GM12873 (cell line): ENCODE data around the gene ITGB2.

Source experiments
- CTCF ChIP-seq: IDR thresholded peaks from 2 replicates; pipeline ENCODE4 v1.5.1; 2012; ENCODE audit warnings: low read depth, mild to moderate bottlenecking, moderate library complexity, low read length, control low read depth; ENCODE audit not compliant: insufficient read depth; ENCODE audit errors: missing control alignments

ITGB2 gene

DNA sequence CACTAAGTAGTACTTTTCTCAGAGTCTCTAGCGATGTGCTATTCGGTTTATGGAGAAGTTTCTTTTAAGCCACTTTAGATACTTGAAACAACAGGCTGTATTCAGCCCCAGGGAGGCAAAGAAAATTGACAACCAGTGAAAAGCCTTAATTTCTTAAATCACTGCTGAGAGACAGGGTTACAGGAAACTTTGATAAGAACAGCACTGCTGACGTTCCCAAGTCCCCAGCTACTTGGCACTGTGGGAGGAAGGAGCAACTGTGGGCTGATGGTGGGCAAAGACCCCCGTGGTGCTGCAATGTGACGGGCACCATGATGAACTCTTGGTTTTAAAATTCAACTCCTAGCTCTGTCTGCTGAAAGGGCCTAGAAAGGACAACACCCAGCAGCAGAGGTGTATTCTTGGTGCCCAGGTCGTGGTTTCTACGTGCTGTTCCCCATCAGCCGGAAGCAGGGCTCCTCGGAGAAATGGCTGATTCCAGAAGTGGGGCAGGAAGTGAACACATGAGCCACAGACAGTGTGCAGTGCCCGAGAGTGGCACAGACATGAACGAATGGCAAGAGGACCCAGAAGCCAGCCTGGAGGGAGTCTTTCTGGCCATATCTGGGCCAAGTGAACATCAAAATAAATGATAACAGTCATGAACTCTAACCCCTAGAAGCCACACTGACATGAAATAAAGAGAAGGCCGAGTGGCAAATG lies 52.5 kb downstream of the ITGB2 start:
- no peak for TF ChIP-seq CTCF

- no peak for TF ChIP-seq CTCF
Observed at GRCh38 chr21:44867464-44867863, 53.2 kb downstream of the ITGB2 start.

DNA sequence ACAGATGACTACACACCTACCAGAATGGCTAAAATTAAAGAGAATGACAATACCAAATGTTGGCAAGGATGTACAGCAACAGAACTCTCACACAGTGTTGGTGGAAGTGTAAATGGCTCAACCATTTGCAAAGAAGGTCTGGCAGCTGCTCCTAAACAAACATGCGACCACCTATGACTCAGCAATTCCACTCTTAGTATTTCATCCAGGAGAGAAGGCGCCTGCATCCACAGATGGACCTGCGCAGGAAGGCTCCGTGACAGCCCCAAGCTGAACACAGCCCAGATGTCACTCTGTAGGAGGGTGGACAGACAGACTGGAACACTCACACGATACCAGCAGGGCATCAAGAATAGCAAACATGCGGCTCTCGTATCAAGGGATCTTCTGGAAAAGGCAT lies 53.9 kb downstream of the ITGB2 start:
- TF ChIP-seq CTCF, result no peak

DNA sequence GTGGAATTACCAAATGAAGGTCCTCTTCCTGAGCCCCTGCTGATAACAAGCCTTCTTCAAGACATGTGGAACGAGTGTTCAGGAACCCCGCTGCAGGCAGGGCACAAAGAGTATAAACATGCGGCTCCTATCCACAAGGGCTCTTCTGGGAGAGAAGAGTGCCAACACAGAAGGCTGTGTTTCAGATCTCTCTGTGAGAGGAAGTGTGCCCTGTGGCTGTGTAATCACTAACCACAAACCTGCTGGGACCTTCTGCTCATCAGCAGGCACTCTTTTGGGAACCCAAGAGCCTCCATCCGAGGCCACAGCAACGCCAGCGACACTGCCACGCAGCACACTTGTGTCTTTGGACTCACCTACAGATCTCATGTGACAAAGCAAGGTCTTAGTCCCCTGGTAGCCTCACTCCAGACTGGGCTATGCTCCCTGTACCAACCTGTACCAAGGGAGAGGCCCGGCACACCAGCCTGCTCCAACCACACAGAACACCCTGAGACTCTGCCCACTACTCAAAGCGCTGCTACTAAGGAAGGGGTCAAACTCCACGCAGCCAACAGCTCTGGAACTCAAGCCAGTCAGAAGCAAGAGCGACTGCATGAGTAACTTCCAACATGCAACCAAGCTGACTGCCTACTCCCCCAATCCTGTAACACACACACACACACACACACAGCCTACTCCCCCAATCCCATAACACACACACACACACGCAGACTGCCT lies 55.0 kb downstream of the ITGB2 start:
- no peak for TF ChIP-seq CTCF

DNA sequence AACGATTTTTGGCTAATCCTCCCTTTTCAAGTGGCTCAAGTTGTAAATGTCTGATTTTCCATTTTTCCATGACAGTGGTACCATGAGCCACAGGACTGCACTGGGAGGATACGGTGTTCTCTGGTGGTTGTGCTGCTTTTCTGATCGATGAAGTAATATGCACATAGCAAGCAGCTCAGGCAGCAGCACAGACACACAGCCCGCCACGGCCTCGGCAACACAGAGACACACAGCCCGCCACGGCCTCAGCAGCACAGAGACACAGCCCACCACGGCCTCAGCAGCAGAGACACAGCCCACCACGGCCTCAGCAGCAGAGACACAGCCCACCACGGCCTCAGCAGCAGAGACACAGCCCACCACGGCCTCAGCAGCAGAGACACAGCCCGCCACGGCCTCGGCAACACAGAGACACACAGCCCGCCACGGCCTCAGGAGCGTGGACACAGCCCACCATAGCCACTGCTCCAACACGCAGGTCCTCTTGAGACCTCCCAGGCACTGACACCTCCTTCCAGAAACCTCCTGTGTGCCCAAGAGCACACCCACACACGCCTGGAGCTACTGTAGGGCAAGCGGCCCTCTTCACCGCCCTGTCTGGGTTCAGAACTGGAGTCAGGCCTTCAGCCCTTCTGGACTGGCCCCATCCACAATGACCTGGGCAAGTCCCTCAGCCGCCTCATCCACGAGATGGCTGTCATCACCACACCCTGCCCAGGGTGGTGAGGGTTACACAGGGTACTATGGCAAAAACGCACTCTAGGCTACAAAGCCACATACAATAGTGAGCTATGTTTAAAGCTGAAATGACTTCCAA lies 57.6 kb downstream of the ITGB2 start:
- TF ChIP-seq CTCF, result no peak

DNA sequence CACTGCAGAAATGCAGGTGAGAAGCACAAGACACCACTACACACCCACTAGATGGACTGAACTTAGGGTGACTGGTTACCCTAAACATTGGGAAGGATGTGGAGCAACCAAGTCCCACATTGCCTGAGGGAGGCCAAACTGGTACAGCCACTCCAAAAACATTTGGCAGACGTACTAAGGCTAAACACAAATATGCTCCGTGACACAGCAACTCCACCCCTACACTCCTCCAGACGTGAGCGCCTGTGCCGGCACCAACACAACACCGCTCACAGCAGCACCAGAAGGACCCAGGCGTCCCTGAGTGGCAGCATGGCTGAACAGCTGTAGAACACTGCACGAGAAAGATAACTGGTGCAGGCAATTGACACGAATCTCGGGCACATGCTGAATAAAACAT lies 61.9 kb downstream of the ITGB2 start:
- TF ChIP-seq CTCF, result no peak

DNA sequence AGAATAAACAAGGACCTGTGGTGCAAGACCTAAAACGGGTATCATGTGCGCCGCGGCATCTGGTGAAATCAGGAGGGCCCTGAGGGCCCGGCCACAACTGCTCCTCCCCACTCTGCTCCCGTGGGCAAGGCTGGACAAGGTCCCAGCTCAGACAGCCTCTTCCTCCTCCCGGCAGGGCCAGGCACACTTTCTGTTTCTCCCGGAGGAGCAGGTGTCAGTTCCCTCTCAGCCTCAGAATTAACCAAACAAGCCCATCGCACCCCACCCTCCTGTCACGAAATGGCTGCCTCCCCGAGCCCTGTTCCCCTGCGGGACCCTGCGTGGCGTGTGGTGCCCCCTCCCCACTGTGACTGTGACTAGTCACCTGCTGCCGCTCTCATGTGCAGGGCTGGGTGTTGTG lies 62.4 kb downstream of the ITGB2 start:
- no peak for TF ChIP-seq CTCF
